Progenitor cell of endocrine pancreas (in vitro differentiated cells): Measurements from ENCODE around the gene ASIC4. TPM values are rescaled to one million over a fixed set of nuclear protein-coding genes. Genes with fewer than 3 reads are reported as not detected.

ENCODE experiments used
- DNase-seq: peaks from one replicate; pipeline ENCODE4 v3.0.0; 2021; ENCODE audit warnings: low spot score; ENCODE audit not compliant: unreplicated experiment
- H3K27ac Mint-ChIP-seq: 2 replicates; pipeline ENCODE4 v1.8.0; 2021; ENCODE audit warnings: mild to moderate bottlenecking, moderate library complexity, mixed read lengths
- H3K27me3 Mint-ChIP-seq: 2 replicates; pipeline ENCODE4 v1.8.0; 2021; ENCODE audit warnings: mixed read lengths
- H3K36me3 Mint-ChIP-seq: 2 replicates; pipeline ENCODE4 v1.8.0; 2022; ENCODE audit warnings: mixed read lengths; ENCODE audit not compliant: insufficient read depth
- H3K4me1 Mint-ChIP-seq: 2 replicates; pipeline ENCODE4 v1.8.0; 2021; ENCODE audit warnings: low read depth, mixed read lengths
- H3K4me3 Mint-ChIP-seq: 2 replicates; pipeline ENCODE4 v1.8.0; 2021; ENCODE audit warnings: low read depth, mild to moderate bottlenecking, moderate library complexity, mixed read lengths
- H3K9me3 Mint-ChIP-seq: 2 replicates; pipeline ENCODE4 v1.8.0; 2021; ENCODE audit warnings: low read depth, mixed read lengths
- CTCF ChIP-seq: fragments of 200-600 bp; sonication (generic); IDR thresholded peaks from one replicate; pipeline ENCODE4 v1.5.0; 2021; ENCODE audit warnings: antibody characterized with exemption, mild to moderate bottlenecking; ENCODE audit not compliant: unreplicated experiment
- total RNA-seq: library from RNA; stranded (reverse); gene quantifications from 2 replicates; pipeline ENCODE4 v1.2.1, GENCODE V29; 2021

The ASIC4 gene
- total RNA-seq, 1 donor from 2014 or later, result 5.1 TPM

DNA sequence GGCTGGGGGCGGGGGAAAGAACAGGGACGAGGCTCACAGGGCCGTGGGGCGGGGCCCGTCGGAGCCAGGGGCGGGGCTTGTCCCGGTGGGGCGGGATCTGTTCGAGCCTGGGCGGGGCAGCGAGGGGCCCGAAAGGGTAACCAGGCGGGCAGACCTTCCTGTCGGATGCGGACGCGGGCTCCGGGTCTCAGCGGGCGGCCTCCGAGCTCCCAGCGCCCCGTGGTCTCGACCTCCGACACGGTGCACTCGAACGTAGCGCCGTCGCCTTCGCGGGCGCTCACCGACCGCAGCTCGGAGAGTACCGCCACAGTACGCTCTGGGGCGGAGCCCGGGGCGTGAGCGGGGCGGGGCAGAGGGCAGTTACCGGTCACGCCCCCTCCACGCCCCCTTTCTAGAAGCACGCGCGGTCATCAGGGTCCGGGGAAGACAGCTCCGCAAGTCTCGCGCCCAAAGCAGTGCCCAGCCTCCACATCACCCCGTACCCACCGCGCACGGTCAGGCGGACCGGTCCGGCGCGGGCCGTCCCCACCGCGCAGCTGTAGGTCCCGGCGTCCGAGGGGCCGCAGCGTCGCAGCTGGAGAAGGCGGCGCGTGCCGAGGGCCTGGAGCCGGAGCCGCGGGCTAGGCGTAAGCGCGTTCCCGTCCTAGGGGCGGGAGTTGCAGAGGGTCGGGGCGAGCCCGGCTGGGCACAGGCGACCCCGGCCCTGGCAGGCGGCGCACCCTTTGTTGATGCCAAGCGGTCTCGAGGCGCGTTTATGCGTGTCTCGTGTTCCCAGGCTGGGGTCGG is 38.3 kb downstream of the ASIC4 start:
- Mint-ChIP-seq H3K36me3 (peaks cover 15% of the 10 kb centered on the region), H3K4me1 (peaks cover 3% of the 10 kb centered on the region), H3K4me3 (peak overlapping the region; percentile 74), H3K9me3 (no peaks in the 10 kb centered on the region), H3K27me3 (peaks cover 41% of the 10 kb centered on the region), H3K27ac (no peak overlapping the region)
- DNase-seq, result peak; percentile 83
- TF ChIP-seq CTCF, result no peak

DNA sequence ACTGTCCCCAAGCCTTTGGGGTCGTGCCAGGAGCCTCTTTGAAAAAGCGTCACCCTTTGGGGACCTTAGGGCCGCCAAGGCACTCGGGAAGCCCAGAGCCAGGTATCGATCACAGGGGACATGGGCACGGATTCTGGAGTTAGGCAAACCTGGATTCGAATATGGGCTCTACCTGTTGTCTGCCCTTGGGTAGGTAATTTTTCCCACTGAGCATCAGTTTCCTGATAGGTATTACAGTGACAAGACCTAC is 38.8 kb downstream of the ASIC4 start:
- Mint-ChIP-seq H3K27ac (no peak overlapping the region), H3K27me3 (peaks cover 40% of the 10 kb centered on the region), H3K4me1 (peaks cover 3% of the 10 kb centered on the region), H3K4me3 (peak overlapping the region; percentile 60), H3K9me3 (no peaks in the 10 kb centered on the region), H3K36me3 (peaks cover 14% of the 10 kb centered on the region)
- no peak for TF ChIP-seq CTCF
- DNase-seq, result no peak

DNA sequence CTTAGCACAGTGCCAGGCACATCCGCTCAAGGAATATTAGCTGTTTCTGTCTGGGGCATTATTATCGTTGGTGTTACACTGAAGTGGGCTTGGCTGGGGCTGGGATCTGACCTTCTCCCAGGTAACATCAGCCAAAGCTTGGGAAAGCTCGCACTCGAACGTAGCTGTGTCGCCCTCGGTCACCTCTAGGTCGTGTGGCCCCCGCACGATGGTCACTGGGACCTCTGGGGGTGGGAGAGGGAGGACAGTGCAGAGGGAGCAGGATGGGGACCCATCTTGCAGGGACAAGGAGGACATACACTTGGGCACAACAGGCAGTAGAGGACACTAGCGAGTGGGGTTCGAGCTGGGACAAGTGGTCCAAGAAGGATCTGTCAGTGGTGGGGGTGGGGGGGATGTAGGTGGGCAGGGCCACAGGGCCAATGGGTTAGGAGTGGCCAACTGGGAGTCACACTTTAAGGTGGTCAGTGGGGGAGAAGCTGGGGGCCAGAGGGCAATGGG is 39.2 kb downstream of the ASIC4 start:
- Mint-ChIP-seq H3K9me3 (no peaks in the 10 kb centered on the region), H3K4me3 (peak overlapping the region; percentile 60), H3K36me3 (peaks cover 10% of the 10 kb centered on the region), H3K27ac (peak overlapping the region; percentile 49), H3K27me3 (peaks cover 36% of the 10 kb centered on the region), H3K4me1 (peaks cover 3% of the 10 kb centered on the region)
- DNase-seq, result no peak
- TF ChIP-seq CTCF, result no peak

DNA sequence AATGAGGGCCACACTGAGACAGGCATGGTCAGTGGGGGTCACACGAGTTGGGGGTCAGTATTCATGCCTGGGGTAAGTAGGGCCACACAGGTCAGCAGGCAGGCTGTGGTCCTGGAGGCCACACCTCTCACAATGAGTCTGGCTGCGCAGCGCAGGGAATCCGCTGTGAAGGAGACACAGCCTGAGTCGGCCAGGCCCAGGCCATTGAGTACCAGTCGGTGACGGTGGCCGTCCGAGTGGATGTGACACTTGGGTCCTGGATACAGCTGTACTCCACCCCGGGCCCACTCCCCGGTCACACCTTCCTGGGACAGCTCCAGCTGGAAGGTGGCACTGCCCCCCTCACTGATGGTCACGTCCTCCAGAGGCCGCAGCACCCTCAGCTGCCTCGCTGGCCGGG is 40.1 kb downstream of the ASIC4 start:
- H3K4me3 Mint-ChIP-seq, result no peak overlapping the region
- no peaks in the 10 kb centered on the region for H3K9me3 Mint-ChIP-seq
- peaks cover 29% of the 10 kb centered on the region for H3K27me3 Mint-ChIP-seq
- H3K36me3 Mint-ChIP-seq, result peaks cover 11% of the 10 kb centered on the region
- no peak overlapping the region for H3K27ac Mint-ChIP-seq
- TF ChIP-seq CTCF, result no peak
- peaks cover 3% of the 10 kb centered on the region for H3K4me1 Mint-ChIP-seq
- no peak for DNase-seq

DNA sequence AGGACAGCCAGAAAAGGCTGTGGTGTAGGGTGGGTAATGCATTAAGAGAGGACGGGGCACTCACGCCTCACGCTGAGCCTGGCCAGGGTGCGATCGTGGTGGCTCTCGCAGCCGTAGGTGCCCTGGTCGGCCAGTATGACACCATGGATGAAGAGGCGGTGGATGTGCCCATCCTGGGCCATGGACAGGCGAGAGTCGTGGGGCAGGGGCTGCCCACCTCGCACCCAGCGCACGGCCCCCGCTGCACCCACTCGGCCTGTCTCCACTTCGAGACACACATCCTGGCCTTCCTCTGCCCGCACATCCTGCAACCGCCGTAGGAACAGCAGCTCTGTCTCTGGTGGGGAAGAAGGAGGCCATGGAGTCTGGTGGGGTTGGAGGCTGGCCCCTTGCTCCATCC is 41.7 kb downstream of the ASIC4 start:
- H3K9me3 Mint-ChIP-seq, result no peaks in the 10 kb centered on the region

More for the DNA sequence above, 41.7 kb downstream of the ASIC4 start:
- Mint-ChIP-seq H3K36me3 (peaks cover 13% of the 10 kb centered on the region), H3K4me1 (peaks cover 5% of the 10 kb centered on the region), H3K27ac (no peak overlapping the region), H3K27me3 (peaks cover 17% of the 10 kb centered on the region), H3K4me3 (no peak overlapping the region)
- DNase-seq, result no peak
- no peak for TF ChIP-seq CTCF
